ENCODE data around the gene ASB5.
"Not testable (repeated sequence)": the region's sequence is repeated elsewhere in the genome, so short reads cannot be mapped to it uniquely, and the experiment has no call there.

The ASB5 gene

GRCh38 chr4:176223561-176223960, 45.5 kb downstream of the ASB5 start:
- Mint-ChIP-seq H3K9me3 (no peaks in the 10 kb centered on the region), H3K4me1 (ENCODE audit: low read depth) (no peaks in the 10 kb centered on the region), H3K27ac (no peak overlapping the region), H3K4me3 (no peak overlapping the region), H3K27me3 (no peaks in the 10 kb centered on the region), H3K36me3 (ENCODE audit: low read depth) (no peaks in the 10 kb centered on the region)
- intact Hi-C loops (cut with micrococcal nuclease): no loop called here

- Mint-ChIP-seq H3K4me1 (ENCODE audit: low read depth) (no peaks in the 10 kb centered on the region), H3K9me3 (no peaks in the 10 kb centered on the region), H3K27me3 (no peaks in the 10 kb centered on the region), H3K27ac (no peak overlapping the region), H3K4me3 (no peak overlapping the region), H3K36me3 (ENCODE audit: low read depth) (no peaks in the 10 kb centered on the region)
- intact Hi-C loops (cut with micrococcal nuclease): no loop called here
These were observed 46.9 kb downstream of the ASB5 start for GRCh38 chr4:176222149-176222548.

GRCh38 chr4:176217510-176217909, 51.5 kb downstream of the ASB5 start:
- Mint-ChIP-seq H3K36me3 (ENCODE audit: low read depth) (no peaks in the 10 kb centered on the region), H3K4me3 (no peak overlapping the region), H3K27me3 (no peaks in the 10 kb centered on the region), H3K27ac (no peak overlapping the region), H3K4me1 (ENCODE audit: low read depth) (no peaks in the 10 kb centered on the region), H3K9me3 (peaks cover 4% of the 10 kb centered on the region)
- intact Hi-C loops (cut with micrococcal nuclease): no loop called here

DNA sequence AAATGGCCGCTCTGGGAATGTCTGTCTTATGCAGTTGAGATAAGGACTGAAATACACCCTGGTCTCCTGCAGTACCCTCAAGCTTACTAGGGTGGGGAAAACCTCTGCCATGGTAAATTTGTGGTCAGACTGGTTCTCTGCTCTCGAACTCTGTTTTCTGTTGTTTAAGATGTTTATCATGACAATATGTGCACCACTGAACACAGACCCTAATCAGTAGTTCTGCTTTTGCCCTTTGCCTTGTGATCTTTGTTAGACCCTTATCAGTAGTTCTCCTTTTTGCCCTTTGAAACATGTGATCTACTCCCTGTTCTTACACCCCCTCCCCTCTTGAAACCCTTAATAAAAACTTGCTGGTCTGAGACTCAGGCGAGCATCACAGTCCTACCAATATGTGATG, 56.7 kb downstream of the ASB5 start:
- H3K27ac Mint-ChIP-seq; H3K36me3 Mint-ChIP-seq (ENCODE audit: low read depth); H3K27me3 Mint-ChIP-seq; H3K4me1 Mint-ChIP-seq (ENCODE audit: low read depth); intact Hi-C loops (cut with micrococcal nuclease); H3K4me3 Mint-ChIP-seq: not testable (repeated sequence)
- peaks cover 11% of the 10 kb centered on the region for H3K9me3 Mint-ChIP-seq

GRCh38 chr4:176210579-176211296, 58.3 kb downstream of the ASB5 start:
- peaks cover 11% of the 10 kb centered on the region for H3K9me3 Mint-ChIP-seq
- no peaks in the 10 kb centered on the region for H3K36me3 Mint-ChIP-seq (ENCODE audit: low read depth)
- intact Hi-C loops (cut with micrococcal nuclease): no loop called here
- H3K27ac Mint-ChIP-seq: no peak overlapping the region
- no peak overlapping the region for H3K4me3 Mint-ChIP-seq
- H3K27me3 Mint-ChIP-seq: peaks cover 5% of the 10 kb centered on the region
- no peaks in the 10 kb centered on the region for H3K4me1 Mint-ChIP-seq (ENCODE audit: low read depth)

DNA sequence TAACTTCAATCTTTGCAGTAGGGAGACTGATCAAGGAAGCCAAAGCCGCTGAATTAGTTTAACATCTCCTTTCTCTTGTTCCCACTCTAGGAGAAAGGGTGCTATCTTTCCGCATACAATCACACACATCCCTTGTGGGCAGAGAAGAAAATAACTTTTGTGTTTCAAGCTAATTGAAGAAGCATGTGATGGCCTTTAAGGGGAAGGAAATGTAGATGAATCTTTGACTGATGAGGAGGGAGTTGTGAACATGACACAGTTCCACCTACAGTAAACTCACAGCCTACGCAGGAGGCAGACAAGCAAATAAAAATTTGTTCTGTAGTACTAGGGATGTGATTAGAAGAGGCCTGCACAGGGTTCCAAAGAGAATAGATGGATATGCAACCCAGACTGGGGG, 58.9 kb downstream of the ASB5 start:
- Mint-ChIP-seq H3K27me3 (peaks cover 8% of the 10 kb centered on the region), H3K36me3 (ENCODE audit: low read depth) (no peaks in the 10 kb centered on the region), H3K9me3 (peaks cover 11% of the 10 kb centered on the region), H3K27ac (no peak overlapping the region), H3K4me1 (ENCODE audit: low read depth) (no peaks in the 10 kb centered on the region), H3K4me3 (no peak overlapping the region)
- intact Hi-C loops (cut with micrococcal nuclease): no loop called here

DNA sequence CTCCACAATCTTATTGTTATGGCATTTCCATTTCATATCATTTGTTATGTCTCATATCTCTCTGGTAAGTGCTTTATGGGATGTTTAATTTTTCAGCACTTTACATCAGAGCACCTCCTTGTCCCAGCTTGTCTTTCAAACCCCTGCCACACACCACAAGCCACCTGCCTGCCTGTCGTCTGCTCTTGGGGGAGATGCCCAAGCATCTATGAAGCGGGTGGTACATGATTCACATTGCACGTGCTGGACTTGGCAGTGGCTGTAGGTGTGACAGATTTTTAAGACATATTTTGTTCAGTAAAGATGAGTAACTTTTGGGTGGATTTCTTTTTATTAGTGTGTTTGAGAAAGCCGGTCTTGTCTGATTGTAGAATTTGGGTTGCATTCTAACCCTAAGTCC, 59.5 kb downstream of the ASB5 start:
- intact Hi-C loops (cut with micrococcal nuclease): no loop called here
- Mint-ChIP-seq H3K9me3 (peaks cover 11% of the 10 kb centered on the region), H3K27me3 (peaks cover 8% of the 10 kb centered on the region)

DNA sequence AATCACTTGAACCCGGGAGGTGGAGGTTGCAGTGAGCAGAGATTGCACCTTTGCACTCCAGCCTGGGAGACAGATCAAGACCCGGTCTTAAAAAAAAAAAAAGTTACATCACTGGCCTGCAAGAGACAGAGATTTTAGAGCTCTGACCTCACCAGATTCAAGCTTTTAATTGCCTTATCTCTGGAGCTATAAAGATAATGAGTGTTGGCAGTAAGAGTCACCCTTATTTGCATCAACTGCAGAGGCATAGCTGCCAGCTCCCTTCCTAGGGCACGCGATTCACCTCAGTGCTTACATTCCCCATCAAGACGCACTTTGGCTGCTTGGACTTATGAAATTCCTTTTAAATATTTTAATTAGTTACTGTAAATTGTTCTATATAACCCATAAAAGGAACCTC, 61.2 kb downstream of the ASB5 start:
- Mint-ChIP-seq H3K4me3 (no peak overlapping the region), H3K27ac (no peak overlapping the region), H3K36me3 (ENCODE audit: low read depth) (no peaks in the 10 kb centered on the region), H3K9me3 (peaks cover 10% of the 10 kb centered on the region), H3K4me1 (ENCODE audit: low read depth) (no peaks in the 10 kb centered on the region), H3K27me3 (peaks cover 8% of the 10 kb centered on the region)
- intact Hi-C loops (cut with micrococcal nuclease): no loop called here

More for the DNA sequence above, 59.5 kb downstream of the ASB5 start:
- H3K4me1 Mint-ChIP-seq (ENCODE audit: low read depth): no peaks in the 10 kb centered on the region
- no peak overlapping the region for H3K4me3 Mint-ChIP-seq
- no peaks in the 10 kb centered on the region for H3K36me3 Mint-ChIP-seq (ENCODE audit: low read depth)
- no peak overlapping the region for H3K27ac Mint-ChIP-seq

DNA sequence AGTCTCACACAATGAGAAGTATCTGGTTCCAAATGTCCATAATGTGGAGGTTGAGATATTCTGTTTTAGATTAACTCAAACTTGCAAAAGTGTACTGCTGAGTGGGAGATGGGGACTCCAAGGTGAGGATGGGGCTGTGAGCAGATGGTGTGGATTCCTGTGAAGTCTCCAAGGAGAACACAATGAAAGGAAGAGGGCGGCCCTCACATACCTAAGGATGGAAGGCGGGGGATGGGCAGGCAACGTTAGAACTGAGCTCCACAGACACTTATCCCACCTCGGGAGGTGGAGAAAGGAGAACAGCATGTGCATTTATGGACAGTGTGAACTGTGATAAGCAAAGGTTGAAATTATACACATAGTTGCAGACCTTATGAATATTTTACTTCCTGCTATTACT, 63.7 kb downstream of the ASB5 start:
- Mint-ChIP-seq H3K9me3 (no peaks in the 10 kb centered on the region), H3K27me3 (peaks cover 9% of the 10 kb centered on the region), H3K36me3 (ENCODE audit: low read depth) (no peaks in the 10 kb centered on the region), H3K4me3 (no peak overlapping the region), H3K27ac (no peak overlapping the region), H3K4me1 (ENCODE audit: low read depth) (no peaks in the 10 kb centered on the region)
- intact Hi-C loops (cut with micrococcal nuclease): no loop called here

GRCh38 chr4:176198316-176198903, 70.6 kb downstream of the ASB5 start:
- Mint-ChIP-seq H3K9me3 (no peaks in the 10 kb centered on the region), H3K27me3 (peaks cover 14% of the 10 kb centered on the region), H3K27ac (no peak overlapping the region), H3K36me3 (ENCODE audit: low read depth) (peaks cover 10% of the 10 kb centered on the region), H3K4me1 (ENCODE audit: low read depth) (peaks cover 11% of the 10 kb centered on the region), H3K4me3 (no peak overlapping the region)
- intact Hi-C loops (cut with micrococcal nuclease): no loop called here

DNA sequence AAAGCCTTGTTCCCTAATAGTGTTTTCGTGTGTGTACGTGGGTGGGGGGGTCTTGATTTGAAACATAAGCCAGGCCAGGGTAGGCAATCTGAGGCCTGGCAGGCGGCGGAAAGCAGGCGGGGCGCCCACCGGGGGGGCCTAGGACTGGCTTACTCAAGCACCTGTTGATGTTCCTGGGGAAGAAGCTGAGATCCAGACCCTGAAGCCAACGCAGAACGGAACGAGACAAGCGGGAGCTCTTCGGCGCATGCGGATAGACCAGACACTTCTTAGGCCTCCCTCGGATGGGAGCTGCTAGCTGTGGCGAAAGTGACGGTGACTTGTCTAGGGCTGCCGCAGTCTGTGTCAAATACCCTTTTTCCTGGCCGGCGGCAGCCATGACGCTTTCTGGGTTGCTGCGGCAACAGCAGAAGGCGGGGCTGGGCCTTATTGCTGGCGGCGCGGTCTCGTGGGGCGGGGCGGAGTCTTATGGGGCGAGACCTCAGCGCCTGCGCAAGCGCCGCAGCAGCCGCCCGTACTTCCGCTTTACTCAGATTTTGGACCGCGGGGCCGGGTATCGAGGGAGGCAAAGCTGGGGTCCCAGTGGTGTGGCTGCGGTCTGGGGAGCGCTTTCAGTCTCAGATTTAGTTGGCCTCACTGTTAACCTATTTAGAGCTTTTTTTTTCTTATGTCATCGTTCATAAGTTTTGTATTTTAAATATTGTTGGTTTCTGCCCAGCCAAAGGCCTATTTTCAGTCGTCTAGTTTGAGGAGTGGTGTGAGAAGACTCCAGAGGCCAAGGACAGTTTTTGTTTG, 73.6 kb downstream of the ASB5 start, which contains the start of gene SPATA4:
Gene SPATA4 (minus strand): TSS at position 402 of the 795 bp plus-strand sequence. CDS start 23 bp downstream, at position 379.
- H3K9me3 Mint-ChIP-seq: no peaks in the 10 kb centered on the region
- H3K4me1 Mint-ChIP-seq (ENCODE audit: low read depth): peaks cover 11% of the 10 kb centered on the region
- H3K27ac Mint-ChIP-seq: peak within 1 kb of the TSS; percentile 88
- H3K27me3 Mint-ChIP-seq: peaks cover 12% of the 10 kb centered on the region
- intact Hi-C loops (cut with micrococcal nuclease): loop anchor here (1.0 kb wide), 1 partner anchor 124 kb away; the partner anchor contains the start of gene SPCS3
- H3K4me3 Mint-ChIP-seq: peak within 1 kb of the TSS; percentile 91
- peaks cover 10% of the 10 kb centered on the region for H3K36me3 Mint-ChIP-seq (ENCODE audit: low read depth)

GRCh38 chr4:176193938-176194337, 75.1 kb downstream of the ASB5 start:
- Mint-ChIP-seq H3K27me3 (peaks cover 11% of the 10 kb centered on the region), H3K4me1 (ENCODE audit: low read depth) (peaks cover 14% of the 10 kb centered on the region), H3K4me3 (no peak overlapping the region), H3K27ac (no peak overlapping the region), H3K9me3 (no peaks in the 10 kb centered on the region), H3K36me3 (ENCODE audit: low read depth) (peaks cover 10% of the 10 kb centered on the region)
- intact Hi-C loops (cut with micrococcal nuclease): loop anchor here (5.0 kb wide), 1 partner anchor 127 kb away; the partner anchor contains the start of gene WDR17

- H3K9me3 Mint-ChIP-seq: no peaks in the 10 kb centered on the region
- no peak overlapping the region for H3K27ac Mint-ChIP-seq
- H3K36me3 Mint-ChIP-seq (ENCODE audit: low read depth): peaks cover 10% of the 10 kb centered on the region
- H3K4me3 Mint-ChIP-seq: no peak overlapping the region
- intact Hi-C loops (cut with micrococcal nuclease): loop anchor here (5.0 kb wide), 1 partner anchor 126 kb away; the partner anchor contains the start of gene WDR17
- peaks cover 19% of the 10 kb centered on the region for H3K4me1 Mint-ChIP-seq (ENCODE audit: low read depth)
- H3K27me3 Mint-ChIP-seq: peaks cover 7% of the 10 kb centered on the region
These were observed 75.9 kb downstream of the ASB5 start for GRCh38 chr4:176193126-176193525.

DNA sequence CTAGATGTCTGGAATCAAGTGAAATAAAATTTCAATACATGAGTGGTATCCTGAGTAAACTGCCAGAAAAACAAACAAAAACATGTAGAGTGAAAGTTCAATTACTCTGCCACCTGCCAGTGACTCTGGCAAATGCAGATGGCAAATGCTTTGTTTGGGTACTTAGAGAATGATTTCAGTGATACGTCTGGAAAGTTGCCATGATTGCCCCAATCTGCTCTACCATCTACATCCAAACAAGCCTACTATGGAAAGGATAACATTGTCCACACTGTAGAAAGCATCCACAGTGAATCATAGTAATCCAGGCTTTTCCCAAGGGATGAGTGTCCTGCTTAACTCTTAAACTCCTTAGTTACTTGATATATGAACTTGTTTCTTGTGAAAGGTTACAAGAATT, 77.0 kb downstream of the ASB5 start:
- H3K36me3 Mint-ChIP-seq (ENCODE audit: low read depth): peaks cover 10% of the 10 kb centered on the region
- peaks cover 19% of the 10 kb centered on the region for H3K4me1 Mint-ChIP-seq (ENCODE audit: low read depth)
- H3K27ac Mint-ChIP-seq: no peak overlapping the region
- H3K9me3 Mint-ChIP-seq: no peaks in the 10 kb centered on the region
- H3K4me3 Mint-ChIP-seq: no peak overlapping the region
- H3K27me3 Mint-ChIP-seq: peaks cover 2% of the 10 kb centered on the region
- intact Hi-C loops (cut with micrococcal nuclease): loop anchor here (5.0 kb wide), 1 partner anchor 125 kb away; the partner anchor contains the start of gene WDR17
